HG02973 (cell line): ENCODE data around the gene ETF1.

Source experiments
- ATAC-seq: cut with Tn5 transposase; IDR thresholded peaks from one replicate; pipeline ENCODE4 v1.9.1; 2021; ENCODE audit warnings: moderate library complexity; ENCODE audit not compliant: unreplicated experiment

ETF1 gene

GRCh38 chr5:138465261-138466124 is 77.5 kb downstream of the ETF1 start, which contains the start of gene EGR1:
EGR1 (plus strand) TSS chr5:138465479; CDS start chr5:138465762, 283 bp downstream.
- ATAC-seq = peak; percentile 44

GRCh38 chr5:138464388-138465260 is 78.4 kb downstream of the ETF1 start:
- ATAC-seq = peak; percentile 73

- peak; percentile 46 for ATAC-seq
Observed at GRCh38 chr5:138464008-138464387, 79.0 kb downstream of the ETF1 start.

GRCh38 chr5:138463419-138464007 is 79.5 kb downstream of the ETF1 start:
- ATAC-seq = no peak

GRCh38 chr5:138461343-138462125 is 81.5 kb downstream of the ETF1 start:
- no peak for ATAC-seq

- no peak for ATAC-seq
Observed at GRCh38 chr5:138460032-138460693, 82.9 kb downstream of the ETF1 start.

GRCh38 chr5:138459311-138459933 is 83.6 kb downstream of the ETF1 start:
- ATAC-seq = no peak

- ATAC-seq = no peak
Observed at GRCh38 chr5:138458856-138459255, 84.2 kb downstream of the ETF1 start.

GRCh38 chr5:138458384-138458783 is 84.7 kb downstream of the ETF1 start:
- ATAC-seq = no peak

- ATAC-seq = no peak
Observed at GRCh38 chr5:138457531-138458275, 85.3 kb downstream of the ETF1 start.
